MM.1S (cell line): Measurements from ENCODE around the gene C16orf54.

Experiments used
- EZH2 ChIP-seq: fragments of 300-600 bp; sonication (generic); optimal IDR thresholded peaks from 2 replicates; pipeline ENCODE3; 2017; ENCODE audit warnings: low read depth, mild to moderate bottlenecking, antibody characterized with exemption, low read length, mixed read lengths
- EZH2phosphoT487 ChIP-seq: fragments of 300-600 bp; sonication (generic); IDR thresholded peaks from 2 replicates; pipeline ENCODE4 v1.6.1; 2018; ENCODE audit warnings: antibody characterized with exemption, low read length
- TF ChIP-seq, protein P1 (sequence below): fragments of 300-600 bp; sonication (generic); IDR thresholded peaks from 2 replicates; pipeline ENCODE4 v1.5.1; 2016; ENCODE audit warnings: antibody characterized with exemption, low read length, mixed read lengths

- TF ChIP-seq, protein P1, sequence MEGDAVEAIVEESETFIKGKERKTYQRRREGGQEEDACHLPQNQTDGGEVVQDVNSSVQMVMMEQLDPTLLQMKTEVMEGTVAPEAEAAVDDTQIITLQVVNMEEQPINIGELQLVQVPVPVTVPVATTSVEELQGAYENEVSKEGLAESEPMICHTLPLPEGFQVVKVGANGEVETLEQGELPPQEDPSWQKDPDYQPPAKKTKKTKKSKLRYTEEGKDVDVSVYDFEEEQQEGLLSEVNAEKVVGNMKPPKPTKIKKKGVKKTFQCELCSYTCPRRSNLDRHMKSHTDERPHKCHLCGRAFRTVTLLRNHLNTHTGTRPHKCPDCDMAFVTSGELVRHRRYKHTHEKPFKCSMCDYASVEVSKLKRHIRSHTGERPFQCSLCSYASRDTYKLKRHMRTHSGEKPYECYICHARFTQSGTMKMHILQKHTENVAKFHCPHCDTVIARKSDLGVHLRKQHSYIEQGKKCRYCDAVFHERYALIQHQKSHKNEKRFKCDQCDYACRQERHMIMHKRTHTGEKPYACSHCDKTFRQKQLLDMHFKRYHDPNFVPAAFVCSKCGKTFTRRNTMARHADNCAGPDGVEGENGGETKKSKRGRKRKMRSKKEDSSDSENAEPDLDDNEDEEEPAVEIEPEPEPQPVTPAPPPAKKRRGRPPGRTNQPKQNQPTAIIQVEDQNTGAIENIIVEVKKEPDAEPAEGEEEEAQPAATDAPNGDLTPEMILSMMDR, result no peak
- TF ChIP-seq EZH2 (no peak), EZH2phosphoT487 (no peak)
Measured at GRCh38 chr16:29734786-29735185, 11.0 kb downstream of the C16orf54 start.
